ENCODE results near the gene AGO1.
A peak's percentile ranks its signal among the peaks of the same experiment; 100 is the strongest.

AGO1 gene

DNA sequence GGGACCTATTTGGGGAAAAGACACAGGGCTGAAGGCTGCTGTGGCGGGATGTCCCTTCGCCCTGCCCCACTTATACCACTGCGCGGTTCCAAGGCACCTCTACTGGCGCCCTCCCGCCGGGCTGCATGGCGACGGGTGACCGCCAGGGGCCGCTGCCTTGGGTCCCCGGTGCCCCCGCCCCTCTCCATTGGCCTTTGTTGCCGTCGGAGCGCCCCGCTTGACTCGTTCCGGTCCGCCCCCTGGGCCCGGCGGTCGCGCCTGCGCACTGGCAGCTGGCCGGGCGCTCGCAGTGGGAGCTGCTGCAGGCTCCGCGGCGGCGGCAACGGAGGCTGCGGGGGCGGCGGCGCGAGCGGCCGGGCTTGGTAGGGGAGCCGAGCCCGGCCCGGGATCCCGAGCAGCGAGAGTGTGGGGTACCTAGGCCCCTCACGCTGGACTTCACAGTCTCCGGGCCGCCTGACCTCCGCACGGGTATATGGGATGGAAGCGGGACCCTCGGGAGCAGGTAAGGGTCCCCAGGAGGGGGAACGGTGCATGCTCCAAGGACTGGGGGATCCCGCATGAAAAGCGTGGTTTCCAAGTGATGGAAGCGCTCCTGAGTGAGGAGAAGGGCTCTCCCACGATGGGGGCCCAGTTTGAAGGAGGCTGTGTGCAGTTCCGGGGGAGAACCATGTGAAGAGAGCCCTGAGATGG lies at the start of gene AGO1:
TSS of gene AGO1 (plus strand) at position 265 of the 690 bp plus-strand sequence. CDS start at position 478, 213 bp downstream.
- H3K4me3 ChIP-seq = peak within 1 kb of the TSS; percentile 96
- peak within 1 kb of the TSS; percentile 79 to 89 for H3K27ac ChIP-seq
- peak; percentile 91 for TF ChIP-seq CTCF (IDR thresholded peaks at IDR 0.05)
- DNase-seq (ENCODE audit: low spot score) = peak; percentile 96

DNA sequence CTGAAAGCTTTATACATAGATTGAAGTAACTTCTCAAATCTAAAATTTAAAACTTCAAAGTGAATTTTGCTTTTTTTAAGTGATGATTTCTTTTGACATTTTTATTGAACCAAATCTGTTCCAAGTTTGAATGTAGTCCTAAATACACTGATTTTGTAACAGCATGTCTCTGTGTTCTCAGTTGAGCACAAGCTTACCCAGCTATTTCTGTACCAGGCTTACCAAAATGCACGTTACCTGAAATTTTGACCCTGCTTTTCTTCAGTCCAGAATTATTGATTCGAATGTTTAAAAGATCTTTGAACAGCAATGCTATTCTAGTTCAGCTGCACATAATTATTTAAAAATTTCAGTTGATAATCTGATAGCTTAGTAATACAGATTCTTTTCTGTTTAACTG lies 49.6 kb upstream of the AGO1 start:
- TF ChIP-seq CTCF (IDR thresholded peaks at IDR 0.05) = no peak
- no peak for DNase-seq (ENCODE audit: low spot score)
- no peak overlapping the region for H3K27ac ChIP-seq
- no peak overlapping the region for H3K4me3 ChIP-seq

- TF ChIP-seq CTCF (IDR thresholded peaks at IDR 0.05) = no peak
- DNase-seq (ENCODE audit: low spot score) = no peak
- H3K4me3 ChIP-seq = no peak overlapping the region
- no peak overlapping the region for H3K27ac ChIP-seq
These were observed 48.8 kb upstream of the AGO1 start for GRCh38 chr1:35834218-35834617.

GRCh38 chr1:35835398-35835797 lies 47.6 kb upstream of the AGO1 start:
- H3K27ac ChIP-seq = no peak overlapping the region
- H3K4me3 ChIP-seq = no peak overlapping the region
- no peak for DNase-seq (ENCODE audit: low spot score)
- no peak for TF ChIP-seq CTCF (IDR thresholded peaks at IDR 0.05)

DNA sequence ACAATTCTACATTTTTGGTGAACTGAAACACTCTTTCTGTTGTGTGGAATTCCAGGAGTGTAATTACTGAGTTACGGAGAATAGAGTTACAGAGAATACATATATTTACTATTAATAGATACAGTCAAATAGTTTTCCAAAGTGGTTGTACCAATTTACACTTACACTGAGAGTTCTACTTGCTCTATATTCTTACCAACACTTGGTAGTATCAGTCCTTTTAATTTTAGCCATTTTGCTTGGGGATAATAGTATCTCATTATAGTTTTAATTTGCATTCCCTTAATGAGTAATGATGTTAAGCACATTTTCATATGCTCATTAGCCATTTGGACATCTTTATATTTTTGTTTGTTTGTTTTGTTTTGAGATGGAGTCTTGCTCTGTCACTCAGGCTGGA lies 46.3 kb upstream of the AGO1 start:
- no peak overlapping the region for H3K4me3 ChIP-seq
- DNase-seq (ENCODE audit: low spot score) = no peak
- no peak for TF ChIP-seq CTCF (IDR thresholded peaks at IDR 0.05)
- H3K27ac ChIP-seq = no peak overlapping the region

DNA sequence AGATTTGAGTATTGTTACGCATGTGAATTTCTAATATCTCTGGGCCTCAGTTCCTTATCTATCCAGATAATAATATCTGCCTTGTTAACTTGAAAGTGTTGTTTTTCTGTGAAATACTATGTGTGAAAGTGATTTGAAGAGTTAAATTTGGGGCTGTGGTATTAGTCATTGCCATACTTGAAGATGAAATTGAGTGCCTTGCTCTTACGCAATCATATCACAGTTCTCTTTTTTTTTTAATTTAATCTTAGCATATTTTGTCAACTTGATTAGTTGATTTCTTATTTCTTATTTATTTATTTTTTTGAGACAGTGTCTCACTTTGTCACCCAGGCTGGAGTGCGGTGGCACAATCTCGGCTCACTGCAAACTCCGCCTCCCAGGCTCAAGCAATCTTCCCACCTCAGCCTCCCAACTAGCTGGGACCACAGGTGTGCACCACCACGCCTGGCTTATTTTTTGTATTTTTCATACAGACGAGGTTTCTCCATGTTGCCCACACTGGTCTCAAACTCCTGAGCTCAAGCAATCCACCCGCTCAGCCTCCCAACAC lies 44.2 kb upstream of the AGO1 start:
- no peak overlapping the region for H3K27ac ChIP-seq
- DNase-seq (ENCODE audit: low spot score) = no peak
- H3K4me3 ChIP-seq = no peak overlapping the region
- no peak for TF ChIP-seq CTCF (IDR thresholded peaks at IDR 0.05)

GRCh38 chr1:35844826-35845225 lies 38.2 kb upstream of the AGO1 start:
- TF ChIP-seq CTCF (IDR thresholded peaks at IDR 0.05) = no peak
- Histone ChIP-seq H3K4me3 (no peak overlapping the region), H3K27ac (peak overlapping the region in 1 of 2 donors; percentile 17)
- DNase-seq (ENCODE audit: low spot score) = no peak

Data from coronary artery (tissue), 2 donors.